ENCODE data around the gene CLSTN3.

- TF ChIP-seq SRSF4 (IDR thresholded peaks at IDR 0.05; ENCODE audit: low read depth, low read length, poor library complexity, severe bottlenecking): no peak
- no peak for TF ChIP-seq CTCF (CRISPR knock-in tag; IDR thresholded peaks at IDR 0.05)
- TF ChIP-seq MEF2D (CRISPR knock-in tag; IDR thresholded peaks at IDR 0.05): no peak
- TF ChIP-seq HOXA9 (CRISPR knock-in tag; IDR thresholded peaks at IDR 0.05; ENCODE audit: borderline replicate concordance): no peak
- TF ChIP-seq POLR2A (IDR thresholded peaks at IDR 0.05; ENCODE audit: insufficient read depth in 1 of 2, low read depth in 2 of 2, low read length in 2 of 2): no peak
- no peak for TF ChIP-seq JUNB (CRISPR knock-in tag; IDR thresholded peaks at IDR 0.05; ENCODE audit: borderline replicate concordance)
- no peak for TF ChIP-seq BRF2 (CRISPR knock-in tag; IDR thresholded peaks at IDR 0.05)
- no peak for TF ChIP-seq JUN (CRISPR knock-in tag; IDR thresholded peaks at IDR 0.05)
- no peak for TF ChIP-seq NR2F6 (IDR thresholded peaks at IDR 0.05)
- no peak for TF ChIP-seq NR2F6 (CRISPR knock-in tag; IDR thresholded peaks at IDR 0.05)
- TF ChIP-seq EZH2 (conservative IDR thresholded peaks at IDR 0.05; ENCODE audit: low read depth, low read length): no peak
- no peak for TF ChIP-seq ZNF768 (CRISPR knock-in tag; IDR thresholded peaks at IDR 0.05)
- no peak for TF ChIP-seq ZNF34 (CRISPR knock-in tag; IDR thresholded peaks at IDR 0.05; ENCODE audit: borderline replicate concordance)
- no peak for TF ChIP-seq ATF3 (CRISPR knock-in tag; IDR thresholded peaks at IDR 0.05)
Measured at GRCh38 chr12:7136676-7137075, 6.5 kb downstream of the CLSTN3 start.

Measured in HepG2 (cell line).